ENCODE results near the gene FASLG.

The FASLG gene

GRCh38 chr1:172654535-172654934 is 4.4 kb upstream of the FASLG start:
- no peak for TF ChIP-seq CTCF (IDR thresholded peaks at IDR 0.05; ENCODE audit: insufficient read depth, missing control alignments)
- no peak for FAIRE-seq
- no peak for DNase-seq (ENCODE audit: insufficient read length, low spot score)

GRCh38 chr1:172656576-172656975 is 2.3 kb upstream of the FASLG start:
- no peak for FAIRE-seq
- no peak for TF ChIP-seq CTCF (IDR thresholded peaks at IDR 0.05; ENCODE audit: insufficient read depth, missing control alignments)
- no peak for DNase-seq (ENCODE audit: insufficient read length, low spot score)

GRCh38 chr1:172657586-172657985 is 1.3 kb upstream of the FASLG start:
- no peak for TF ChIP-seq CTCF (IDR thresholded peaks at IDR 0.05; ENCODE audit: insufficient read depth, missing control alignments)
- FAIRE-seq = no peak
- DNase-seq (ENCODE audit: insufficient read length, low spot score) = no peak

GRCh38 chr1:172661107-172661506 is 2.2 kb downstream of the FASLG start:
- no peak for FAIRE-seq
- no peak for DNase-seq (ENCODE audit: insufficient read length, low spot score)
- TF ChIP-seq CTCF (IDR thresholded peaks at IDR 0.05; ENCODE audit: insufficient read depth, missing control alignments) = no peak

- no peak for TF ChIP-seq CTCF (IDR thresholded peaks at IDR 0.05; ENCODE audit: insufficient read depth, missing control alignments)
- FAIRE-seq = no peak
- no peak for DNase-seq (ENCODE audit: insufficient read length, low spot score)
Measured at GRCh38 chr1:172662464-172663109, 3.7 kb downstream of the FASLG start.

- no peak for DNase-seq (ENCODE audit: insufficient read length, low spot score)
- TF ChIP-seq CTCF (IDR thresholded peaks at IDR 0.05; ENCODE audit: insufficient read depth, missing control alignments) = no peak
- FAIRE-seq = no peak
Measured at GRCh38 chr1:172663732-172664131, 4.8 kb downstream of the FASLG start.

- FAIRE-seq = no peak
- TF ChIP-seq CTCF (IDR thresholded peaks at IDR 0.05; ENCODE audit: insufficient read depth, missing control alignments) = no peak
- DNase-seq (ENCODE audit: insufficient read length, low spot score) = no peak
Measured at GRCh38 chr1:172668097-172668496, 9.2 kb downstream of the FASLG start.
